Fibroblast of skin of right biceps (primary cell): ENCODE results near the gene LRRN4.

Experiments used
- DNase-seq: peaks from one replicate; pipeline ENCODE4 v3.0.0-alpha.2; 2013

The LRRN4 gene

DNA sequence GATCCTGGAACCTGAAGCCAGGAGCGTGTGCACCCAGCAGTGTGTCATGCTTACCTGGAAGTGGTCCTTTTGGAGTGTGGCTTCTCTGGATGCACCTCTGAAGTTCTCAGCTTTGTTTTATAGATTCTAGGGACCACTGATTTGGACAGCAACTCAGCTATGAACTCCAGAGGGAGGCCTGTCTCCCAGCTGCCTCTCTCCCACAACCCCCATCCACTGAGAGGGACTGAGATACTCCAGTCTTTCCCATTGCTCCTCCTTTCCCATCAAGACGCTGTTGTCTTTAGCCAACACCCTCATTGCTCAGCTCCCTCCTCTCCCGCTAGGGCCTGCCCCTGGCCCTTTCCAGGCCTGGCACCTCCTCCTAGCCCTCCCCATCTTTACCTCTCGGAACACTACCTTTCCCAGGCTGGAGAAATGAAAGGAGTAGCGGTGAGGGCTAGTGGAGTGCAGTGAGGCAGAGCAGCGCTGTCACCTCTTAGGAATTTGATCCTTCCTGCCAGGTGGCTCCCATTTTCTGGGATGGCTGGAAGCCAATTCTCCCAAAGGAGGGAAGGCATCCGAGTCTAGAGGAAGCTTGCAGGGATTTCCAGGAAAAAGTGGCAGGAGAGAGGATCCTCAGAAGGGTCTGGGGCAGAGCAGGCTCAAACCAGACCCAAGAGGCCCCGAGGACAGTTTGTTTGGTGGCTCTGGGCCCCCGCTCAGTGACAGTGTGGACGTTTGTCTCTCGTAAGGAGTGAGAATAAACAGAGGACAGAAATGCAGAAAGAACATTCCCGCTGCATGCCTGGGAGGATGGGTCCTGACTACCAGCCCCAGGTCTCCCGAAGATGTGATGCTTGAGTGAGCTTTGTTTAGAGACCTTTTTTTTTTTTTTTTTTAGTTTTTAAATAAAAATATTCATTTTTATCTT, at the start of gene LRRN4:
LRRN4 (minus strand) TSS at position 285 of the 913 bp plus-strand sequence. CDS start 1,261 bp downstream, outside the sequence.
- peak; percentile 65 for DNase-seq

- no peak for DNase-seq
Observed at GRCh38 chr20:6103301-6103700, 49.4 kb upstream of the LRRN4 start.

- DNase-seq: no peak
Observed at GRCh38 chr20:6101346-6101745, 47.5 kb upstream of the LRRN4 start.

DNA sequence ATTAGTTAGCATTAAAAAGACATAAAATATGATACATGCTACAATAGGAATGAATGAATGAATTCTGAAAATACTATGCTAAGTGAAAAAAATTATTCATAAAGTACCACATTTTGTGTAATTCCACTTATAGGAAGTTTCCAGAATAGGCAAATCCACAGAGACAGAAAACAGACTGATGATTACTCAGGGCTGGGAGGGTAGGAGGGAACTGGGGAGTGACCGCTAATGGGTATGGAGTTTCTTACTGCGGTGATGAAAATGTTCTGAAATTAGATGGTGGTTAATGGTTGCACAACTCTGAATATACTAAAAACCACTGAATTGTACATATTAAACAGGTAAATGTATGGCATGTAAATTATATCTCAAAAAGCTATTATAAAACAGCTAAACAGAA, 46.4 kb upstream of the LRRN4 start:
- no peak for DNase-seq

GRCh38 chr20:6099819-6100218, 46.0 kb upstream of the LRRN4 start:
- DNase-seq: no peak

DNA sequence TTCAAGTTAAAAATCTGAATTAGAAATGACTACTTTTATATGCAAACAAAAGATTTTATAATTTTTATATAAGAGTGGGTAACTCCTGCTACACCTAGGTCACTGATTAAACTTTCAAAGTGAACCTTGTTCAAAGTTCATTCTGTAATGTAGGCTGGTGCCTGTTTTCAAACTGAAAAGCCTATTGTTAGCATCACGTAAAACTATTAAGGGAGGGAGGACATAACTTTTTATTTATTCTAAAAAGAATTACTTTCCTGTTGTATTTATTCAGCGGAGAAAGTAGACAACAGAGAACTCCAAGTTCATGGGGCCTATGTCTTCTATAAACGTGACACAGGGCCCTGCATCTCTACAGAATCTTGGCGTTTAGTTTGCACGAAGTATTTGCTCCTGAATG, 41.5 kb upstream of the LRRN4 start:
- no peak for DNase-seq

GRCh38 chr20:6094565-6094964, 40.7 kb upstream of the LRRN4 start:
- DNase-seq: no peak

DNA sequence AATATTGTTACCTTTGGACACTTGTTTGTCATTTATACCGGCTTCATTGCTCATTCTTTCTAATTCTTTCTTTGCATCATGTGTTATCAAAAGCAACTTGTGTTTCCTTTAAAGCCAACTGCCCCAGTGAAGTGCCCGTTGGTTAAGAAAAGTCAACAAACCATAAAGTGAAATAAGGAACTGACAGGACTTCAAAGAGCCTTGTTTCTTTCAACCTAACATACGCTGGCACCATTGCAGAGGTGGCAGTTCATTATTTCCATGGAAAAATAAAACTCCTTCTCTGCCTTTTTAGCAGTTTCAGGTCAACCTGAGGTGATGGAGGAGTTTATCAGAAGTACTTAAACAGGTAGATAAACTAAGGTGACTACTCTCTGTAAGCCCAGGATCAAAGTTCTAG, 40.2 kb upstream of the LRRN4 start:
- no peak for DNase-seq

DNA sequence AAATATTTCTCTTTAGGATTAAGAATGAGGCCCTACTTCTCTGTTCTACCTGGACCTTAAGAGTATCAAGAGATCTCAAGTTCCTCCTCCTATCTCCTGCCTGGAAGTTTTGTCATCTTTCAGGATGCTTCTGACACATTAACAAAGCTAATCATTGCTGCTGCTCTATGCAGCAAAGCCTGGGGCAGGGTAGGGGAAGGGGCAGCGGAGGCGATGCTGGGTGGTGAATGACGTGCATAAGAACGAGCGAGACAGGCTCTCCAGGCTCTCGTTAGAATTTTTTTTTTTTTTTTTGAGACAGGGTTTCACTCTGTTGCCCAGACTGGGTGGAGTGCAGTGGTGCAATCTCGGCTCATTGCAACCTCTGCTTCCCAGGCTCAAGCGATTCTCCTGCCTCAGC, 37.8 kb upstream of the LRRN4 start:
- DNase-seq: no peak

GRCh38 chr20:6086868-6087267, 33.0 kb upstream of the LRRN4 start:
- no peak for DNase-seq

GRCh38 chr20:6083926-6084325, 30.1 kb upstream of the LRRN4 start:
- no peak for DNase-seq

DNA sequence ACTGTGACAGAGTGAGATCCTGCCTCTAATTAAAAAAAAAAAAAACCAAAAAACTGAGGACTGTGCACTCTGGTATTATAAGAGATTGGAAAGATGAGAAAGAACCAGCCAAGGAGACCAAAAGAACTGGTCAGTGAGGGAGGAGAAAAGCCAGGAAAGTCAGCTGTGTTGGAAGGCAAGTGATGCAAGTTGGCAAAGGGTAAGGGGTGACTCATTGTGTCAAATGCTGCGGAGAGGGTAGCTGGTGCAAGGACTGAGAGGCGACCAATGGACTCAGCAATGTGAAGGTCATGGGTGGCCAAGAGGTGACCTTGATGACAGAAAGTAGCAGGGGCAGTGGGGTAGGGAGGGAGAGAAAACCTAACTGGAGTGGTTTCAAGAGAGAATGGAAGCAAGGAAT, 27.4 kb upstream of the LRRN4 start:
- DNase-seq: no peak

DNA sequence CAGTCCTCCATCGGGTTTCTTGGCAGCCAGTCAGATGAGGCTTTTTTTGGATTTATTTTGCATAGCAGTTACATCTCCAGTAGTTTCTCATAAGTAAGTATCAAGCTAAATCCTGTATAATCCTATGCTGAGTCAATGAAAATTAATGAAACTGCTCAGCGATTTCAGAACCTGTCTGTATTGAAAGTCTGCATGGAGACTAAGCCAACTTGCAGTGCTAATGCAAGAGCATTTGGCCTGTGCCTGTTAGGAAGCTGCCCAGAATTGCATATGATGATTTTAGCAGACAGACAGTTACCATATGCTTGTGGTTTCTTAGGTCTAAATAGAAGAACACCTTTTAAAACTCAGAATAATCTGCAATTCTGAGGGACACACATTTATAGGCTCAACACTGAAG, 25.2 kb upstream of the LRRN4 start:
- DNase-seq: no peak

DNA sequence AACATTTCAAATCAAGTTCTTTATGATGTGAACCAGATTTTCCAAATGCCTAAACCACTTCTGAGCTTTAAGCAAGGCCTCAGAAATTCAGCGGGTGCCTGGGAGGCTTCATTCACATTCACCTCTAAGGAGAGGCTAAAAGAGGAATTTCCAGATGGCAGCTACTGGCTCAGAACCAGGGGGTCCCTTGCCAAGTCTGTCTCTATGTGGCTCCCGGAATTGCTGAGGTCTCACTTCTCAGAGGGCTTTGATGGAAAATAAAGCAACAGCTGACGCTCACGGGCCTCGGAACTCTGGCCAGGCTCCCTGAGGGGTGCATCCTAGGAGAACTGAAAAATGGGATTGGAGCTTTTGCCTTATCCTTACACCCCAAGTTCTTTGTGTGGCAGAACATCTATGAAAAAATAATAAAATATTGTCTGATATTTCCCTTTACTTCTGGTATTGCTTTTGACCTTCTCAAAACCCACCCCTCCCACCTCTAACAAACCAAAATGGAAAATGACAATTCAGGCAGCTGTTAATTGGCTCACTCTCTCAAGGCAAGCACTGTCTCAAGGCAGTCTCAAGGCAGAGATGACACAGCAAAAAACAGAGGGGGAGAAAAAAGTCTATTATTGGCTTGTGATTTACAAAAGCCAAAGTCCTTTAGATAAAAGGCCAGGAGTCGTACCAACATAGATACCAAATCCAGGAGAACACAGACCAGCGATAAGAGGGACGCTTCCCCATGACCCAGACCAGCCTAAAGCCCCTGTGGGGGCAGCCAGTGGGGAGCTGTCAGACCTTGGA, 21.8 kb upstream of the LRRN4 start:
- no peak for DNase-seq

DNA sequence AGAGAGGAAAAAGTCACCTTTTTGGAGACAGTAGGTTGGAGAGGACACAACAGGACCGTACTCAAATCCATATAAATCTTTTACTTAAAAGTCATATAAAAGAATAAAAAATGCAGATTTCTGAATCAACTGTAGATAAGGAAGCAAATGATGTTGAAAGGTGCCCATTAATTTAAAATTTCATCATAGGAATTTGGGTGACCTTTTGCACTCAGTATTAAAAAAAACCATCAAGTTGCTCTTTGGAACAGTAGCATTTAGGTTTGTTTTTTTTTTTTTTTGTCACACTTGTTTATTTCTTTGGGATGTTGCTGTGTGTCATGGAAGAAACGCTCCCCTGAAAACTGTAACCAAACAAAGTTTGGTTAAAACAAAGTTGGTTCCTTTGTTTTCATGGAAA, 20.9 kb upstream of the LRRN4 start:
- no peak for DNase-seq

- peak; percentile 19 for DNase-seq
Observed at GRCh38 chr20:6074145-6074561, 20.3 kb upstream of the LRRN4 start.

- no peak for DNase-seq
Observed at GRCh38 chr20:6070829-6071695, 17.2 kb upstream of the LRRN4 start.

DNA sequence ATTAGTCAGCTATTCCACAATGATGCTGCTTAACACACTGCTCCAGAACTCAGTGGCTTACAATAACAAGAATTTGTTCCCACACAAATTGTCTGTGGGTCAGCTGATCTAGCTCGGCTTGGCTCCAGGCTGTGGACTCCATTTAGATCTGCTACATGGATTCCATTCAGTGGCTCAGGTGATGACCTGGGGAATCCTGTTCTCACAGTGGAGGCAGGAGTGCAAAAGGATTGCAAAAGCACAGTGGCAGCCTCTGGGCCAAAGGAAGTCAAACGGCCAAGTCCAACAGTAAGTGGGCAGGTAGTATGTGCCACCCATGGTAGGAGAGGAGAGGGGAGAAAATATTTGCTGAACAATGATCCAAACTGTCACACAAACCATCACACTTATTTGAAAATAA, 15.8 kb upstream of the LRRN4 start:
- DNase-seq: no peak

GRCh38 chr20:6067763-6068318, 14.0 kb upstream of the LRRN4 start:
- no peak for DNase-seq

DNA sequence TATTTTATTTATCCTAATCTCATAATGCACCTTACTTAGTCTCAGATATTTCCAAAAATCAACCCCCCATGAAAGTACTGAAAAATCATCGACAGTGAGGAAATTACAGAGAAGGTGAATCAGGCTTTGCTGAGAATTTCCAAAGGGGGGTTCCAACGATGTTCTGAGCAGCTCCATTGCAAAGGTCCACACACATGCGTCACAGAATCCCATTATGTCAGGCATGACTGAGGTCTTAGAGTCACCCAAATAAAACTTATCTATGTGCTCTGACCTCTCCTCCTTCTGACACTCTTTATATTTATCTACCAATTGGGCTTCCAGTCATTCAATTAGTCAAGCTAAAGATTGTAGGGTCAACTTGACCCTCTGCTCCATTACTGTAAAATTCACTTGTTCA, 12.7 kb upstream of the LRRN4 start:
- DNase-seq: no peak

- DNase-seq: no peak
Observed at GRCh38 chr20:6061544-6061943, 7.7 kb upstream of the LRRN4 start.

GRCh38 chr20:6060213-6060612, 6.4 kb upstream of the LRRN4 start:
- DNase-seq: no peak
